ENCODE measurements around the gene SCN4B.

SCN4B gene

DNA sequence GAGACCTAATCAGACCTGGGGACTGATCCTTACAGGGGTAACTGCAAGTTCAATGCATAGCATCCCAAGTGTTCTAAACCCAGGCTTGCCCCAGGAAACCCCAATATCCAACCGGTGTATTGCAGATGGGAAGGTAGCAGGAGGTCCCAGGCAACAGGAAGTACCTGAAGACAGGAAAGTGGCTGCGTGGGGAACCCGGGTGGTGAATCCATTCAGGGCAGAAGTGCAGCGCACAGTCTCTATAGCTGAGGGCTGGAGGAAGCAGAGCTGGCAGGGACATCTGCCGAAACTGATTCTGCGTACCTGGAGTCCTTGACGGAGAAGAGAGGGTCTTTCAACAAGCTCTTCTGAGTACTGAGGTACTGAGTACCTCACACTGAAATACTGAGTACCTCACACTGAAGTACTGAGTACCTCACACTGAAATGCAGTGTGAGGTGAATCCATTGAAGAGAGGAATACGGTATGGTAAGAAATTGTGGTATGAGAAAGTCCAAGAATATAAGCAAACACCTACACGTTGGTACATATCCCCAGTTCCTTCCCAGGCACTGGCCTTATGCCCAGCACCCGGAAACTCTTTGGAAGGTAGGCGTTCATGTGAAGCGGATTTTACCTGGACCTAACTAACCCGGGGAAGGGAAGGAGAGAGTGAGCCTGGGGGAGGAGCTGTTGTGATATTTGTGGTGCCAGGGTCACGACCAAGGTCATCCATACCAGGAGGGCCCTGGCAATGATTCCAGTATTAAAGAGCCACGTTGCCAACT lies 20.1 kb downstream of the SCN4B start:
- TF ChIP-seq, protein P1, sequence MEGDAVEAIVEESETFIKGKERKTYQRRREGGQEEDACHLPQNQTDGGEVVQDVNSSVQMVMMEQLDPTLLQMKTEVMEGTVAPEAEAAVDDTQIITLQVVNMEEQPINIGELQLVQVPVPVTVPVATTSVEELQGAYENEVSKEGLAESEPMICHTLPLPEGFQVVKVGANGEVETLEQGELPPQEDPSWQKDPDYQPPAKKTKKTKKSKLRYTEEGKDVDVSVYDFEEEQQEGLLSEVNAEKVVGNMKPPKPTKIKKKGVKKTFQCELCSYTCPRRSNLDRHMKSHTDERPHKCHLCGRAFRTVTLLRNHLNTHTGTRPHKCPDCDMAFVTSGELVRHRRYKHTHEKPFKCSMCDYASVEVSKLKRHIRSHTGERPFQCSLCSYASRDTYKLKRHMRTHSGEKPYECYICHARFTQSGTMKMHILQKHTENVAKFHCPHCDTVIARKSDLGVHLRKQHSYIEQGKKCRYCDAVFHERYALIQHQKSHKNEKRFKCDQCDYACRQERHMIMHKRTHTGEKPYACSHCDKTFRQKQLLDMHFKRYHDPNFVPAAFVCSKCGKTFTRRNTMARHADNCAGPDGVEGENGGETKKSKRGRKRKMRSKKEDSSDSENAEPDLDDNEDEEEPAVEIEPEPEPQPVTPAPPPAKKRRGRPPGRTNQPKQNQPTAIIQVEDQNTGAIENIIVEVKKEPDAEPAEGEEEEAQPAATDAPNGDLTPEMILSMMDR (IDR thresholded peaks at IDR 0.05; ENCODE audit: extremely low read depth, insufficient read depth, missing control alignments) = no peak
- in situ Hi-C loops (cut with MboI; ENCODE audit: low pct_unique_long_range_greater_than_20kb, low sequenced_read_pairs, unreplicated experiment) = no loop called here
- DNase-seq (ENCODE audit: low spot score) = no peak

DNA sequence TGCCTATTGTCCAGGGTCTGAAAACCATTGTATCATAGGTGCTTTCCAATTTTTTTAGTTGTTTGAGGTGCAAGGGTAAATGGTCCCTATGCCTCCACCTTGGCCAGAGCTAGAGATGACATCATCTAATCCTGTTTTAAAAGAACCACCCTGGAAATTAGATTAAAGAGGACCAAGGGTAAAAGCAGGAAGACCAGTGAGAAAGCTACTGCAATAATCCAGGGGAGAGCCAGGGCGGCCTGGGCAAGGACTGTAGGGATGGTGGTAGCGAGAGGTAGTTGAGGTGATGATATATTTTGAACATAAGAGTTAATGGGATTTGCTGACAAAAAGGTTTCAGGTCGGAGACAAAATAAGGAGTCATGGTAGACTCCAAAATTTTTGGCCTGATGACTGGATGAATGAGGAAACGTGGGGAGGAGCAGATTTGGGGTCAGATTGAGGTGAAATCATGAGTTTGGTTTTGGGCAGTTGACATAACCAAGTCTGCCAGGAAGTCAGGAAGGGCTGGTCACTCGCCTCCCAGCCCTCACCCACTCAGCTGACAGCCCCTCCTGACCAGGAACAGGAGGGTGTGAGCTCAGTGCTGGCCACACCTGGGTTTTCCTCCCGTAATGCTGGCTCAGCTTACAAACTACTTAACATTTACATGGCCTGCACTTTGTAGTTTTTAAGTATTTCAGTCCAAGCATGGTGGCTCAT lies 23.0 kb downstream of the SCN4B start:
- in situ Hi-C loops (cut with MboI; ENCODE audit: low pct_unique_long_range_greater_than_20kb, low sequenced_read_pairs, unreplicated experiment) = no loop called here
- DNase-seq (ENCODE audit: low spot score) = no peak
- TF ChIP-seq, protein P1 (IDR thresholded peaks at IDR 0.05; ENCODE audit: extremely low read depth, insufficient read depth, missing control alignments) = no peak

DNA sequence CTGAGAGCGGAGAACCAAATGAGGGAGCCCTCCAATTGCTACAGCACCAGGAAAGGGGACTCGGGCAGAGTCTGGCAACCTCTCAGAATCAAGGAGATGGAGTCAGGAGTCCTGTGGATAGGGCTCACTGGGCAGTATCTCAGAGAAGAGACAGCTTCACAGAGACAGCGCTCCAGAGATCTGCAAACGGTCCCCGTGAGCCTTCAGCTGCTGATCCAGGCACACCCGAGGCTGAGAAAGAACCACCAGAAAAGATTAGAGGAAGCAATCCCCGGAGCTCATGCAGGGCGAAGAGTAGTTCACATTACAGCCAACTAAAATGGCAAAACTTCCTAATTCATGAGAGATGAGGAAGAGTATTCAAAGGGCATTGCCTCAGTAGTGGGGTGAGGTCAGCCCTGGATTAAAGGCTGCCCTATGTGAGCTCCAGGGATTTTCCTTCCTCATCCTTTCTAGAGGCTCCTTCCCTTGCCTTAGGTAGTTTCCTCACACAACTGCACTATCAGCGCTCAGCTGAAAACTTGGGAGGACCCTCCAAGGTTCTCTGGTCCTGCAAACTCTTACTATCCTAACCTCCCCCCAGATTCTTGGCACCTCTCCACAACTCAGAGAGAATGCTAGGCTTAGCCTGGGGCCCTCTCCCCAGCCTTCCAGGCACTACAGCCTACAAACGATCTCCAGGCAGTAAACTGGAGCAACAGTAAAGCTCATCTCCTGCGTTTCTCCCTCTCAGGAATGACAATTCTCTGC lies 23.7 kb downstream of the SCN4B start:
- TF ChIP-seq, protein P1 (IDR thresholded peaks at IDR 0.05; ENCODE audit: extremely low read depth, insufficient read depth, missing control alignments) = no peak
- in situ Hi-C loops (cut with MboI; ENCODE audit: low pct_unique_long_range_greater_than_20kb, low sequenced_read_pairs, unreplicated experiment) = no loop called here
- DNase-seq (ENCODE audit: low spot score) = no peak

DNA sequence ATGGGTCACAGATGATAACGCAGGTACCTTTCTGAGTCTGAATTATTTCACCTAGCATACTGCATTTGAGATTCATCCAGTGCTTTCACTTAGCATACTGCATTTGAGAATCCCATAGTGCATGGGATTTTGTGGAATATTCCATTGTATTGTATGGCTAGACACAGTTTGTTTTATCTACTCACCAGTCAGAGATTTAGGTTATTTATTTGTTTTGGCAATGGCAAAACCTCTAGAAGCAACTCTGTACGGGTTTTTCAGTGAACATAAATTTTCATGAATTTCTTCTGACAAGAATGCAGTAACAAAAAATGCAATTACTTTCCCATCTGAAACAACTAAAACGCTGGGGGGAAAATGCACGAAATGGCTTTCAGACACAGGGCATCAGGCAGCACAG lies 24.3 kb downstream of the SCN4B start:
- DNase-seq (ENCODE audit: low spot score) = no peak
- in situ Hi-C loops (cut with MboI; ENCODE audit: low pct_unique_long_range_greater_than_20kb, low sequenced_read_pairs, unreplicated experiment) = no loop called here
- TF ChIP-seq, protein P1 (IDR thresholded peaks at IDR 0.05; ENCODE audit: extremely low read depth, insufficient read depth, missing control alignments) = no peak

DNA sequence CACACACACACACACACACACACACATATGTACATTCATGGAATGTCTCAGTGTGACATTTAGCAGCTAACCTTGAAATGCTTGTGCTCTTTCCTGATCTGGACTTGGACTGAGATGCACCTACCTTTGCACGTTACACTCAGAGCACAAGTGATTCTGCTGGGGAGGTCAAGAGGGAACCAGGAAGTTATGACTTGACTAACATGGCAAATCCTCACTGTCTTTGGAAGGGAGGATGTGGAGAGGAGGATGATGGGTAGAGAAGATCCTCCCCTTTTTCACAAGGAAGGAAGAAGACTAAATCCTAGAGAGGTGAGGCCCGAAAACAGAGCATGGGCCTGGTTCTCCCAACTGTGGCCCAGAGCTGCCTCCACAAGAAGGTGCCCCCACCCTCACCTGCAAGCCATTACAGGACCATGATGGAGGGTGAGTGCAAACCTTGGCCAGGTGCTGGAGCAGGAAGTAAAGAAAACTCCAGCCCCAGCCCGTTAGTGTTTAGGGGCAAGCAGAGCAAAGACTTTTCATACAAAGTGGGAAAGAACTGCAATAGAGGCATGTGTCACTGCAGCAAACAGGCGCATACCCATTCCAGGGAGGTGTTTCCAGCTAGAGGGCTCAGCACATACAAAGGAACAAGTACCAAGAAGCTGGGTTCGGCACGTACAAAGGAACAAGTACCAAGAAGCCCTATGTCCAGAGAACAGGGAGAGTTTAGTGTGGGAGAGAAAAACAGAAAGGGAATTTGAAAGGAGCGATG lies 26.4 kb downstream of the SCN4B start:
- TF ChIP-seq, protein P1 (IDR thresholded peaks at IDR 0.05; ENCODE audit: extremely low read depth, insufficient read depth, missing control alignments) = no peak

More for the DNA sequence above, 26.4 kb downstream of the SCN4B start:
- no peak for DNase-seq (ENCODE audit: low spot score)
- in situ Hi-C loops (cut with MboI; ENCODE audit: low pct_unique_long_range_greater_than_20kb, low sequenced_read_pairs, unreplicated experiment) = no loop called here

Data from GM13977 (cell line).